ENCODE results near the gene ZYG11A. TPM values are rescaled to one million over a fixed set of nuclear protein-coding genes. Genes with fewer than 3 reads are reported as not detected.
A peak's percentile ranks its signal among the peaks of the same experiment; 100 is the strongest.

ZYG11A gene
- total and polyA plus RNA-seq, 8 donors: 0.09 to 0.27 (median 0.14) TPM; not detected in 1

GRCh38 chr1:52917581-52917980 is 75.0 kb downstream of the ZYG11A start:
- DNase-seq (peak in 1 of 4 donors; percentile 24), ATAC-seq (no peak)
- TF ChIP-seq CTCF (IDR thresholded peaks at IDR 0.05): no peak
- no peak overlapping the region for H3K27ac ChIP-seq
- H3K4me1 ChIP-seq: peaks cover 0 to 9% of the 10 kb centered on the region in 2 donors
- no peaks in the 10 kb centered on the region for H3K9me3 ChIP-seq
- H3K4me3 ChIP-seq: no peak overlapping the region
- no peaks in the 10 kb centered on the region for H3K36me3 ChIP-seq
- peaks cover 0 to 17% of the 10 kb centered on the region in 2 donors for H3K27me3 ChIP-seq
- intact Hi-C loops (cut with DNase I): no loop called here

- peaks cover 0 to 9% of the 10 kb centered on the region in 2 donors for H3K4me1 ChIP-seq
- DNase-seq (no peak), ATAC-seq (no peak)
- H3K9me3 ChIP-seq: no peaks in the 10 kb centered on the region
- no peak overlapping the region for H3K27ac ChIP-seq
- TF ChIP-seq CTCF (IDR thresholded peaks at IDR 0.05): no peak
- intact Hi-C loops (cut with DNase I): no loop called here
- peaks cover 0 to 21% of the 10 kb centered on the region in 2 donors for H3K27me3 ChIP-seq
- no peak overlapping the region for H3K4me3 ChIP-seq
- H3K36me3 ChIP-seq: no peaks in the 10 kb centered on the region
Measured at GRCh38 chr1:52918201-52918600, 75.6 kb downstream of the ZYG11A start.

GRCh38 chr1:52919051-52919722 is 76.6 kb downstream of the ZYG11A start:
- intact Hi-C loops (cut with DNase I): no loop called here
- DNase-seq: no peak
- Histone ChIP-seq H3K4me1 (peaks cover 0 to 9% of the 10 kb centered on the region in 2 donors), H3K36me3 (no peaks in the 10 kb centered on the region), H3K27me3 (peaks cover 0 to 21% of the 10 kb centered on the region in 2 donors), H3K4me3 (no peak overlapping the region), H3K27ac (no peak overlapping the region), H3K9me3 (no peaks in the 10 kb centered on the region)
- ATAC-seq: no peak
- no peak for TF ChIP-seq CTCF (IDR thresholded peaks at IDR 0.05)

GRCh38 chr1:52919723-52920483 is 77.3 kb downstream of the ZYG11A start:
- no peak for DNase-seq
- intact Hi-C loops (cut with DNase I): no loop called here

More at GRCh38 chr1:52919723-52920483, 77.3 kb downstream of the ZYG11A start:
- peaks cover 0 to 21% of the 10 kb centered on the region in 2 donors for H3K27me3 ChIP-seq
- ATAC-seq: no peak
- no peak for TF ChIP-seq CTCF (IDR thresholded peaks at IDR 0.05)
- no peak overlapping the region for H3K4me3 ChIP-seq
- no peaks in the 10 kb centered on the region for H3K9me3 ChIP-seq
- H3K4me1 ChIP-seq: peaks cover 0 to 9% of the 10 kb centered on the region in 2 donors
- no peaks in the 10 kb centered on the region for H3K36me3 ChIP-seq
- no peak overlapping the region for H3K27ac ChIP-seq

Data from left lung (tissue), 10 donors.